GM19467 (cell line): ENCODE measurements around the gene CFAP61.
"Not testable (repeated sequence)": the region's sequence is repeated elsewhere in the genome, so short reads cannot be mapped to it uniquely, and the experiment has no call there.

Experiments
- ATAC-seq: cut with Tn5 transposase; IDR thresholded peaks from one replicate; pipeline ENCODE4 v1.9.1; 2021; ENCODE audit warnings: mild to moderate bottlenecking, moderate library complexity; ENCODE audit not compliant: unreplicated experiment

The CFAP61 gene, protein sequence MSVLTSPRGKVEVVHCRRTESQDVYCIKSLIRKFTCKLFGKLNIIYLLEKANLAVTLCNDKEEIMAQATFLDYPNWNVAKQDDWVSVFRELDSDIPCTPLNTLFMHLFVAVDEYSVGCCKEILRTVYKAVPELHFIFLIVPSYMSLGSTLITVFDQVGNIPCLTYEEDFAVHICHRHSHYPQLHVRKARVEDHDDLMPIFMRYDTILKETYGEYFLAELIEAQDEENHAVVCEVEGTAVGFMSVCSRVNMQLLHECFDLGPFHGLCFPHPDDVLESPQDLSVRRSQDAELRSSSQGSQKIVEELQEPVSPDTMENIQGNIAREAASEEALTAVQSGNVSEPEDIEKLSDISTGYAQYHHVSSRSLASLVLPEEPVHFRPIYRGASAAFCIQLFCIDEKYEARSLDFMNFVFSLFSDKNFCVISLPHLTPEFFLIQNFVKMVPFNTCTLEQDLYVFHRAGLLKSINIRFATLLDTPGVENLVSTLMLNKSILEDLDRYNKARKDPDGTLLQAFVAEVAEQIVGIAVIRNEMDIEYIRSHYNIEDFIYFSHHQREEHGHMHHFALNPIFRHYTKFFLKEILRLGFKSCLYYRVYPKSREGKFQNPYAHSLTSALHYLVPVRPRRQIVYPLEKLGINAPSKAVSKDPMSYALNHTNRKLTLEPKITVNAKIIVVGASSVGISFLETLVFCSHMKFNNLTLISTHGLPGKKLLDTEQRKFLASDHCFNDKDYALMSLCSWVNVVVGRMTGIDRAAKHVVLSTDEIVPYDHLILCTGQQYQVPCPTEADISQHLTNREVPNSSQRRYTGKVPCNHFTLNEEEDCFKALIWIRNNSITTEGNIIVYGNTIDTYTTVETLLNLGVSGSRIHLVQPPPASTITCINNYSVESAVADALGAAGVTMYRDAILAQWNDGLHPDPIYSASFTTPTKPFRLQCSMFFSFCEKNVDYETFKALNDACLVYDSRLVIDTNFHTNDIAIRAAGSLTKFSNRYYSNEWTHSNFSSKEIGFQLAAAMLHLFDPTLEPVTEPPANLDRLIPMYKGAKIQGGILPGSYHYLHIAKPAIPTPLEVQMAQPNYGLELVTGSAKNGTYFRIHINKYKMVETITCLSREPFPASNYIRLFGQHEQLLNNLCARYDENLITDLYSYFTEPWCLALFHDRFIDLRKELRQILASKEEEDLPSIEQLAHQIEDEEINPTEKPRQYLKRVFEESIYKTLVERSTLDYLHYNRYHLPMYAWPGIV

DNA sequence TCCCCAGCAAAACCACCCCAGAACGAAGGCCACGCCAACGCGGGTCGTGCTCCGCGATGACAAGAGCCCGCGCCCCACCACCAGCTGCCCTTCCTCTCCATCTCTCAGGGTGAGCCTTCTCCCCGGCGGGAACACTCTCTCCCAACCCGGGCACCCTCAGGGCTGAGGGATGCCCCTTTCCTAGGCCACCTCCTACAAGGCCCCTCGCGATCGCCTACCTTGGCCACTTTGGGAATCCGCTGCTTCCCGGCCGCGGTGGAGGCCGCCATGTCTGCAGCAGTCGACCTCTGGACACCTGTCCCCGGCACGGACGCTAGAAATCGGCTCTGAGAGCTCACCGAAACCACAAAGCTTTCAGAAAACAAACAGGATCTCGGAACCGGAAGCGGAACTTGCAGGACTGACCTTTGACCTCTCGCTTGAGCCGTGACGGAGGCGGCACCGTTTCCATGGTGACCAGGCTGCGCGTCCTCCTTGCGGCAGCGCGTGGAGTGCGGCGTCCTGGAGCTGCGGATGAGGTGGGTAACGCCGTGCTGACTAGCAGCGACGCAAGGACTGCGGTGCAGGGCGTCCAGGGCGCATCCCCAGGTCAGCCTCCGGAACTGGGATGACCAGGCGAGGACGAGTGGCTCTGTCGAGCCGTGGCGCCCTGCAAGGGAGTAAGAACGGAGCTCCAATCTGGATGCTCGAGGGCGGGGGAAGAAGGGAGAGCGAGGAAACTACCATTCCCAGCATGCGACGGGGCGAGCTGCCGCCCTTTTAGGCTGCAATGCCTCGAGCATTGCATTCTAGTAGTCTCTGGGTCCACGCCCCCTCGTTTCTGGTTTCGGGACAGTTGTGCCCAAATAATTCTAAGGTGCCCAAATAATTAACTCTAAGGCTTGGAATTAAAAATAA, at the start of gene CFAP61, which contains the start of gene CRNKL1:
TSS of gene CFAP61 (plus strand) at position 459 of the 897 bp plus-strand sequence. CDS start 4,122 bp downstream, outside the sequence.
TSS of gene CRNKL1 (minus strand) at position 393 of the 897 bp plus-strand sequence. CDS start at position 269, 124 bp downstream.
- peak; percentile 92 for ATAC-seq

GRCh38 chr20:20003031-20003954, 49.0 kb upstream of the CFAP61 start:
- no peak for ATAC-seq

DNA sequence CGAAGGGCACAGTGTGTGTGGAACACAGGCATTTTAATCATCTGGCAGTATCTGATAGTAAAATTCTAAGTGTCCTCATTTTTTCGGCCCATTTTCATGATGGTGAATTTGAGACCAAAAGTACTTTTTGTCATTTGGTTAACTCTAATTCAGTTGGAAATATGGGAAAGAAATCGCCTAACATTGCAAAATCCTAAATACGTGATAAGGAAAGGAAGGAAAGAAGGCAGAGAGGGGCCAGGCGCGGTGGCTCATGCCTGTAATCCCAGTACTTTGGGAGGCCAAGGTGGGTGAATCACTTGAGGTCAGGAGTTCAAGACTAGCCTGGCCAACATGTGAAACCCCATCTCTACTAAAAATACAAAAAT, 48.4 kb upstream of the CFAP61 start:
- not testable (repeated sequence) for ATAC-seq

GRCh38 chr20:20005342-20005741, 47.0 kb upstream of the CFAP61 start:
- no peak for ATAC-seq

DNA sequence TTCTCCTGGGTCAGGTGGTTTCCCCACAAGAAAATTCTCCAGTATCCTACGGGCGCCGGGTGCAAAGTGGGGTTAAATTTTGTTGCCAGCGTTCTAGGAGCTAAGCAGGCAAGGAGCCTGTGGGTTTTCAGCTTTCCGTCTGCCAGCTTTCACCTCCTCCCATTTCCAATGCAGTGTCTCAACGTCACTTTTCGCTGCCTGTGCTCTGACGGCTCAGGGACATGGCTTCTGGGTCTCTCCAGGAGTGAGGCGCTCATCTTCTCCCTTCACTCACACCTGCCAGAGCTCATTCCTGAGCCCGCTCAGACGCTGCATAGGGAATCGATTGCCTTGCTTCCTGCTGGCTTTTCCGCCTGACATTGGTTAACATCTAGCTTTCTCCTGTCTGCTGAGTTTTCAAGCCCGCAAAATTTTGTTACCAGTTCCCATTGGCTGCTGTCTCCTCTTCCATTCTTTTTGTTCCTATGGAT, 42.5 kb upstream of the CFAP61 start:
- no peak for ATAC-seq

- no peak for ATAC-seq
Measured at GRCh38 chr20:20010639-20011500, 41.5 kb upstream of the CFAP61 start.

DNA sequence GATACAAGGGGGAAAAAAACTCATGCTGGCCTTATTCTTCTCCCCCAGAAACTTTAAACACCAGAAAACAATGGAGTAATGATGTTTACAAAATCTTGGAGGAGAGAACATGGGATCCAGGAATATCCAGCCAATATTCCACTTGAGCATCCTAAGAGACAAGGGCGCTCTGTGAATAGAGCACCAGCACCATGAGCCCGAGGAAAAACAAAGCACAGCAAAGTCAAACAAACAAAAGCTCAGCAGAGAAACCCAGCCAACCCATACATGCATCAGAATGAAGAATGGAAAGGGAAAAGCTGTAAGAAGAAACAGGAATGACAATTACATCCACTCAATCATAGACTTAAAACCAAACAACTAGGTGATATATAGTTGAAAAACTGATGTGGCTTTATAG, 39.8 kb upstream of the CFAP61 start:
- ATAC-seq = no peak

DNA sequence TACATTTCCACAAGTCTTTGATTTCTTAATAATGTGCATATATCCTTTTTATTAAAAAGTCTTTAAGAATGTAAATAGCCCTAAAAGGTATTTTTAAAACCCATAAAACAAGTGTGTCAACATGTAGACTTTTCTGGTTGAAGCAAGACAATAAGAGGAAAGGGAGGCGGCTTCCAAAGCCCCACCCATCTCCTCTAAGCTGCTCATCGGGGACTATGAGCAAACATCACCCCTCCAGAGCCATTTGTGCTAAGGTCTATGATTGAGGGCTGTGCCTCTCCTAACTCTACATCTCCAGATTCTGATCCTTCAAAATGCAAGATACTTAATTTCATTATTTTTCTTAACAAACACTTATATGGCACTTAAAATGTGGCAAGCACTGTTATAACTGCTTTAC, 37.7 kb upstream of the CFAP61 start:
- ATAC-seq = no peak

DNA sequence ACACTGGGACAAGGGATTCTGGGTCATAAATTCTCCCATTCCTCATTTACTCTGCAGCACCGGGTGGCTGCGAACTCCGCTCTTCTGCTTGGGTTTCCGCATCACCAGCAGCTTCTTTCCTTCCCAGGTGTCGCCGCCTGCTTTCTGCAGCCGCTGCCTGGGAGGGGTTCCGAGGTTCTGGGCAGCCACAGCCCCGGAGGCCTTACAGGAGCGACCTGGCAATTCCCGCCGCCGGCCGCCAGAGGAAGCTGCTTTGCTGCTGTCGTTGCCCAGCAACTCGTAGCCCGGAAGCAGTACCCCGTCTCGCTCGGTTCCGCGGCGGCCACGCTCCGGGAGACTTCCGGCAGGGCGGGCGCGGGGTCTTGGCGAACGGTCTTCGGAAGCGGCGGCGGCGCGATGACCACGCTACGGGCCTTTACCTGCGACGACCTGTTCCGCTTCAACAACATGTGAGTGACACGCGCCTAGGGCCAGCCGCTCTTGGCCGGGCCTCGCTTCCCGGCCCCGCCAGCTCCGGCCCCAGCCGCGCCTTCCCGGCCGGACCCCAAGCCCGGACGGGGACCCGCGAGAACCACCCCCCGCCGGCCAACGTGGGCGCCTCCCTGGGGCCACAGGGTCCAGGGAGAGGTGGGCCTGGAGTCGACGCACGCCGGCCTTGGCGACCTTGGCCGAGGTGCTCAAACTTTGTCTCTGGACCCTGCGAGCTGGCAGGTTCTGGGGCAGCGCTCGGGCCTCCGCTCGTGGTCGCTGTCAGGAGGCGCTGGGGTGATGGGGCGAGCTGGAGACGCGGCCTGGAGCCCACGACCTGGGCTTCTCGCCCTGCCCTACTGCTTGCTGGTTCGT, 35.1 kb upstream of the CFAP61 start, which contains the start of gene NAA20:
TSS of gene NAA20 (plus strand) at position 362 of the 843 bp plus-strand sequence. CDS start at position 397, 35 bp downstream.
- peak; percentile 98 for ATAC-seq

- ATAC-seq = peak; percentile 9
Measured at GRCh38 chr20:20017844-20018185, 34.5 kb upstream of the CFAP61 start.

DNA sequence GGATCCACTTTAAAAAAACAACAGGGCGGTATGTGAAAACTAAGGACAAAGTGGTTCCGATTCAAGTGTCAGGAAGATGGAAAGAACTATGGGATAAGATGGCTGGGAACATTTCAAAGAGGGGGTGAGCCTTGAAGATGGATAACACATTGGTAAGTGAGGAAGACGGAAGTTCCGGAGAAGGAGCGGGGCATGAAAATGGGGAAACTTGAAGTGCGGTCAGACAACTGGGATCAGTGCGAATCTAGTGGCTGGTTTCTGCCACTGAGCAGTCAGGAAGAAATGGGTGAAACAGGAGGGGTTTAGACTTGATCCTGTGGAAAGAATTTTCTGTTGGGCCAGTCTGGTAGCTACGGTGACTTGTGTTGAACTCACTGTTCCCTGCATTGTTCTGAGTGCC, 34.0 kb upstream of the CFAP61 start:
- no peak for ATAC-seq

GRCh38 chr20:20019123-20019522, 33.2 kb upstream of the CFAP61 start:
- no peak for ATAC-seq

- ATAC-seq = no peak
Measured at GRCh38 chr20:20020908-20021307, 31.4 kb upstream of the CFAP61 start.

GRCh38 chr20:20021835-20022234, 30.5 kb upstream of the CFAP61 start:
- ATAC-seq = no peak

DNA sequence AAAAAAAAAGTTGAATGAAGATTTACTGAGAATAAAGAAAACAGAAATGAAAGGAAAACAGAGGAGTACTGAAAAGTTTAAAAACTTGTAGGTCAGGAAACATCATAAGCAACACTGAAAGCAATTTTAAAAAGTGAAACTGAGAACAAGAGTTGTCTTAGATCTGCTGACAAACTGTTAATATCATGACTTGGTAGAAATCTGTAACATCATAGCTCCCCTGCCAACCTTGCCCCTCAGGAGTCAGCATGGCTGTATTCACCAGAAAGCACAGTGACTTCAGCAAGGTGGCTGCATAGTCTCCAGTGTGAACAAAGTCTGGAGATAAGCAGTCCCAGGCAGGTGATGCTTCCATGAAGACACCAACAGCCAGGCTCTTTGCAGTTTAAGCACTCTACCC, 29.8 kb upstream of the CFAP61 start:
- peak; percentile 55 for ATAC-seq

GRCh38 chr20:20023395-20023794, 28.9 kb upstream of the CFAP61 start:
- no peak for ATAC-seq

DNA sequence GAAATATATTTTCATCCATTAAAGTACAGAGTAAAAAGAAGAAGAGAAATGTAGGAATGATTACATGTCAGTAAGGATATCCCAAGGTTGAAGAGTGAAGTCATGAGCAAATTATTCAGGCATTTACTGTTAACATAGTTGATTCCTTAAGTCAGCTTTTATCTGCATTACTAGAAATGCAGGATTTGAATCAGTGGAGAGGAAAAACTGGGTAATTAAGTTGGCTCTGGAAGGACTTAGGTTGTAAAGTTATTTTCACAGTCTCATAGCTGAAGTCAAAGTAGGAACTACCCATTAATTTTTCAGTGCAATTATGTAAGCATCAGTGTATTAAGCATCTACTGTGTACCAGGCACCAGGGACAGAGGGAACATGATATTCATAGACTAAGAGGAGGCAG, 27.4 kb upstream of the CFAP61 start:
- no peak for ATAC-seq
